ENCODE measurements around the gene NASP.

NASP gene, protein sequence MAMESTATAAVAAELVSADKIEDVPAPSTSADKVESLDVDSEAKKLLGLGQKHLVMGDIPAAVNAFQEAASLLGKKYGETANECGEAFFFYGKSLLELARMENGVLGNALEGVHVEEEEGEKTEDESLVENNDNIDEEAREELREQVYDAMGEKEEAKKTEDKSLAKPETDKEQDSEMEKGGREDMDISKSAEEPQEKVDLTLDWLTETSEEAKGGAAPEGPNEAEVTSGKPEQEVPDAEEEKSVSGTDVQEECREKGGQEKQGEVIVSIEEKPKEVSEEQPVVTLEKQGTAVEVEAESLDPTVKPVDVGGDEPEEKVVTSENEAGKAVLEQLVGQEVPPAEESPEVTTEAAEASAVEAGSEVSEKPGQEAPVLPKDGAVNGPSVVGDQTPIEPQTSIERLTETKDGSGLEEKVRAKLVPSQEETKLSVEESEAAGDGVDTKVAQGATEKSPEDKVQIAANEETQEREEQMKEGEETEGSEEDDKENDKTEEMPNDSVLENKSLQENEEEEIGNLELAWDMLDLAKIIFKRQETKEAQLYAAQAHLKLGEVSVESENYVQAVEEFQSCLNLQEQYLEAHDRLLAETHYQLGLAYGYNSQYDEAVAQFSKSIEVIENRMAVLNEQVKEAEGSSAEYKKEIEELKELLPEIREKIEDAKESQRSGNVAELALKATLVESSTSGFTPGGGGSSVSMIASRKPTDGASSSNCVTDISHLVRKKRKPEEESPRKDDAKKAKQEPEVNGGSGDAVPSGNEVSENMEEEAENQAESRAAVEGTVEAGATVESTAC

DNA sequence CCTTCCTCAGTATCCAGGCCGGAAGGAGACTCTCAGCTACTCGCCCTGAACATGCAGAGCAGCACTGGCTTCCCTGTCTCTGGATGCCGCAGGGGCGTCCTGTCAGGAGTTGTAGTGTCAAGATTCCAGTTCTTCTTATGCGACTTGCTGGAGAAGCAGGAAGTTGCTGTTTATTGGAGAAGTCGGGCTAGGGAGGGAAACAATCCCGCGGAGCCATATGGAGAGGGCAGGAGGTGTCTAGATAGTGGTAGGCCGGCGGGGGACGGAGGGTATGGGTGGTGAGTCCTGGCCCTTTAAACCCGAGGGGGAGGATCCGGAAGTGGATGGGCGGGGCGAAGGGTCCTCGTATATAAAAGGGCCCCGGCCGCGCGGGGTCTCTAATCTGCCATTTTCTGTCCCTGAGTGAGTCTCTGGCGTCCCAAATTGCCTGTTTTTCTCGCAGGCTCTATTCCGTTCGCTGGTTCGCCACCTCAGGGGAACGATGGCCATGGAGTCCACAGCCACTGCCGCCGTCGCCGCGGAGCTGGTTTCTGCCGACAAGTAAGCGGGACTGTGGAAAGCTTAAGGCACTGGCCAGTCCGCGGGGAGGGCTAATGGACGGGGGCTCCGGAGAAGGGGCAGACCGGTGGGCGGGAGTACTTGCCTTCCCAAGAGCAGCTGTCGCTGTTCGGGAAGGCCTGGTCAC lies at the start of gene NASP:
Gene NASP (plus strand): TSS at position 376 of the 685 bp plus-strand sequence. CDS start 106 bp downstream, at position 482.
- in situ Hi-C loops (cut with HindIII; ENCODE audit: low sequenced_read_pairs), result no loop called here
- peak within 1 kb of the TSS; percentile 94 for H3K4me3 ChIP-seq (ENCODE audit: low read depth, low read length)
- TF ChIP-seq, protein P1, sequence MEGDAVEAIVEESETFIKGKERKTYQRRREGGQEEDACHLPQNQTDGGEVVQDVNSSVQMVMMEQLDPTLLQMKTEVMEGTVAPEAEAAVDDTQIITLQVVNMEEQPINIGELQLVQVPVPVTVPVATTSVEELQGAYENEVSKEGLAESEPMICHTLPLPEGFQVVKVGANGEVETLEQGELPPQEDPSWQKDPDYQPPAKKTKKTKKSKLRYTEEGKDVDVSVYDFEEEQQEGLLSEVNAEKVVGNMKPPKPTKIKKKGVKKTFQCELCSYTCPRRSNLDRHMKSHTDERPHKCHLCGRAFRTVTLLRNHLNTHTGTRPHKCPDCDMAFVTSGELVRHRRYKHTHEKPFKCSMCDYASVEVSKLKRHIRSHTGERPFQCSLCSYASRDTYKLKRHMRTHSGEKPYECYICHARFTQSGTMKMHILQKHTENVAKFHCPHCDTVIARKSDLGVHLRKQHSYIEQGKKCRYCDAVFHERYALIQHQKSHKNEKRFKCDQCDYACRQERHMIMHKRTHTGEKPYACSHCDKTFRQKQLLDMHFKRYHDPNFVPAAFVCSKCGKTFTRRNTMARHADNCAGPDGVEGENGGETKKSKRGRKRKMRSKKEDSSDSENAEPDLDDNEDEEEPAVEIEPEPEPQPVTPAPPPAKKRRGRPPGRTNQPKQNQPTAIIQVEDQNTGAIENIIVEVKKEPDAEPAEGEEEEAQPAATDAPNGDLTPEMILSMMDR (IDR thresholded peaks at IDR 0.05; ENCODE audit: low read depth, low read length), result no peak
- peak; percentile 87 for DNase-seq (ENCODE audit: low read depth, low spot score)

DNA sequence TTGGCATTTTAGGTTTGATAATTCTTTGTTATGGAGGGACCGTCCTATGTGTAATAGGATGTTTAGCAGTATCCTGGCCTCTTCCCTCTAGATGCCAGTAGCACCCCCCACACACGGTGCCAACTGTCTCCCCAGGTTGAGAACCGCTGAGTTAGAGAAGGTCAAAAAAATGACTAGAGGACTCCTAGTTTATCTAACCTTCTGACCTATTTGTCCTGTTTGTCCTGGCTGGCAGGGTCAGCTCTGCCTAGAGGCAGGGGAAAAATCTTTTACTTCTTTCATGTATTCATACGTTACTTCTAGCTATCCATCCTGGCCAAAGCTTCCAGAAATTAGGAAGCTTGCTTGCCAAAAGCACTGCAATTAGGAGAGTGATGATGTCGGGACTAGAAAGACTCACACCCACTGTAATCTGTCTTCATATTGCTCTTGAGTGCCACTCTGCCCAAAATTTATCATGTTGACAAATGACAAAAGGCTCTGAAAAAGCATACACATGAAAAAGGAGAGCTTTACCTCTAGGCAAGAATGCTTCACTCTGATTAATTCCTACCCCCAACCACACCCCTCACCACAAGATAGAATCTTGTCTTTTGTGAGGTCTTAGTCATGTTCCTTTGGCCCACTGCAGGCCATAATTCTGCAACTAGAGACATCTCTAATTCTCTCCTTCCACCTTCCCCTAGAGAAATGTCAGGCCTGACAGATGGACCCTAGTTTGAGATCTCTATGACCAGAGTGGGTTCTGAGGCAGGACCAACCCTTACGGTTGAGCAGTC lies 47.7 kb upstream of the NASP start:
- no peak for DNase-seq (ENCODE audit: low read depth, low spot score)
- H3K4me3 ChIP-seq (ENCODE audit: low read depth, low read length), result no peak overlapping the region
- TF ChIP-seq, protein P1 (IDR thresholded peaks at IDR 0.05; ENCODE audit: low read depth, low read length), result no peak
- in situ Hi-C loops (cut with HindIII; ENCODE audit: low sequenced_read_pairs), result no loop called here

DNA sequence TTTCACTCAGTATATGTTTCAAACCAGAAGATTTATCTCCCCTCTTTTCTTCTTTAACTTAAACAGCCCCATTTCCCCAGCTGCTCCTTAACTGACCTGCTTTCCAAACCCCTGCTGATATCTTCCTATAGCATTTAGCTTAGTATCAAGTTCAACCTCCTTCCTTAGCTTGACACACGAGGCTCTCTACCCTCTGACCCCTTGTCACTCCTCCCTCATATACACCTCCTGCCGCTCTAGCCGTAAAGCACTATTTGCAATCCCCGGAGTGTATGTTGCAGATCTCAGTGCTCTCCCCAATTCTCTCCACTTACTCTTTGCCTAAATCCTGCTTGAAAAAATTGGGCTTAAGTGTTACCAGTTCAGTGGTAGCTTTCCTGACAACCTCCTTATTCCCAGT lies 47.0 kb upstream of the NASP start:
- in situ Hi-C loops (cut with HindIII; ENCODE audit: low sequenced_read_pairs), result no loop called here

DNA sequence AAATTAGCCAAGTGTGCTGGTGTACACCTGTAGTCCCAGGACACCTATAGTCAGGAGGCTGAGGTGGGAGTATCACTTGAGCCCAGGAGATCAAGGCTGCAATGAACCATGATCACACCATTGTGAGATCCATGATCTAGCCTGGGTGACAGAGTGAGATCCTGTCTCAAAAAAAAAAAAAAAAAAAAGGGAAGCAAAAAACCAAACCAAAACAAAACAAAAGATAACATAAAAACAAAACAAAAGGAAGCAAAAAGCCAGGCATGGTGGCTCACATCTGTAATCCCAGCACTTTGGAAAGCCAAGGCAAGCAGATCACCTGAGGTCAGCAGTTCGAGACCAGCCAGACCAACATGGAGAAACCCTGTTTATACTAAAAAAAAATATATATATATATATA lies 42.6 kb upstream of the NASP start:
- H3K4me3 ChIP-seq (ENCODE audit: low read depth, low read length), result no peak overlapping the region
- TF ChIP-seq, protein P1 (IDR thresholded peaks at IDR 0.05; ENCODE audit: low read depth, low read length), result no peak
- in situ Hi-C loops (cut with HindIII; ENCODE audit: low sequenced_read_pairs), result no loop called here
- DNase-seq (ENCODE audit: low read depth, low spot score), result no peak

More for the DNA sequence above, 47.0 kb upstream of the NASP start:
- no peak for DNase-seq (ENCODE audit: low read depth, low spot score)
- TF ChIP-seq, protein P1 (IDR thresholded peaks at IDR 0.05; ENCODE audit: low read depth, low read length), result no peak
- no peak overlapping the region for H3K4me3 ChIP-seq (ENCODE audit: low read depth, low read length)

DNA sequence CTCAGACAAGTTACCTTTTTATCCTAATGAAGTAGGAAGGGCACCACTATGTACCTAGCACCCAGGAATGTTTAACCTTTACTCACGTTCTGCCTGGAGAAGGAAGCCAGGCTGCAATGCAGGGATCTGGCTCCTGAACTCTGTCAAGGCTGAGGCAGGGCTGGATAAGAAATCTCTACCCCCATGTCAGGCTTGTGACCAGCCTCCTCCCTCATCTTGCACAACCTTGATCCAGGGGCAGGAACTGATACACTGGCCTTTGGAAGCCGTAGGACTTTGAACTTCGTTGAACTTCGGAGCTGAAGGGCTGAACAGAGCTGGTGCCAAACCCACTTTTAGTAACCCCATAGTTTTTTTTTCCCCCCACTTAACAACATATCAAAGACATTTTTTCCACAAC lies 41.2 kb upstream of the NASP start:
- TF ChIP-seq, protein P1 (IDR thresholded peaks at IDR 0.05; ENCODE audit: low read depth, low read length), result no peak
- no peak for DNase-seq (ENCODE audit: low read depth, low spot score)
- in situ Hi-C loops (cut with HindIII; ENCODE audit: low sequenced_read_pairs), result no loop called here
- H3K4me3 ChIP-seq (ENCODE audit: low read depth, low read length), result no peak overlapping the region

Data from astrocyte of the spinal cord (primary cell).